DMS 273 (cell line): ENCODE results near the gene PTOV1.

Experiments
- DNase-seq: peaks from one replicate; lab custom pipeline; 2025; ENCODE audit not compliant: unreplicated experiment; lab: John Stamatoyannopoulos, UW

PTOV1 gene

GRCh38 chr19:49887665-49888509 is 36.9 kb downstream of the PTOV1 start:
- no peak for DNase-seq

- no peak for DNase-seq
These were observed 37.5 kb downstream of the PTOV1 start for GRCh38 chr19:49888510-49888824.

- peak; percentile 83 for DNase-seq
These were observed 38.2 kb downstream of the PTOV1 start for GRCh38 chr19:49889038-49889686.

GRCh38 chr19:49889687-49890348 is 38.9 kb downstream of the PTOV1 start:
- DNase-seq, result peak; percentile 84

- DNase-seq, result peak; percentile 66
These were observed 39.7 kb downstream of the PTOV1 start for GRCh38 chr19:49890349-49891311.

GRCh38 chr19:49891393-49891792 is 40.4 kb downstream of the PTOV1 start:
- DNase-seq, result no peak

- DNase-seq, result no peak
These were observed 41.8 kb downstream of the PTOV1 start for GRCh38 chr19:49892716-49893115.

- DNase-seq, result no peak
These were observed 43.2 kb downstream of the PTOV1 start for GRCh38 chr19:49894011-49894664.

- no peak for DNase-seq
These were observed 44.1 kb downstream of the PTOV1 start for GRCh38 chr19:49894879-49895565.

GRCh38 chr19:49895566-49896297 is 44.8 kb downstream of the PTOV1 start:
- DNase-seq, result no peak

- DNase-seq, result no peak
These were observed 46.1 kb downstream of the PTOV1 start, which contains the start of gene IL4I1 for GRCh38 chr19:49896863-49897621. IL4I1 (minus strand) TSS chr19:49896887; CDS start chr19:49896160, 727 bp downstream.

GRCh38 chr19:49904136-49904535 is 53.2 kb downstream of the PTOV1 start:
- DNase-seq, result no peak

GRCh38 chr19:49906879-49907564 is 56.1 kb downstream of the PTOV1 start:
- no peak for DNase-seq

GRCh38 chr19:49907745-49908446 is 56.9 kb downstream of the PTOV1 start:
- DNase-seq, result no peak

- no peak for DNase-seq
These were observed 57.8 kb downstream of the PTOV1 start for GRCh38 chr19:49908480-49909420.

- DNase-seq, result no peak
These were observed 59.2 kb downstream of the PTOV1 start for GRCh38 chr19:49910179-49910578.
